Brain microvascular endothelial cell (primary cell): ENCODE measurements around the gene FBXW7.

ENCODE experiments used
- DNase-seq: peaks from one replicate; pipeline ENCODE4 v3.0.0-alpha.2; 2020
- H3K27ac ChIP-seq: fragments of 250-450 bp; sonication (Bioruptor Pico); 2 replicates; pipeline ENCODE4 v1.5.1; 2020; ENCODE audit warnings: mild to moderate bottlenecking, moderate library complexity
- H3K27me3 ChIP-seq: fragments of 250-450 bp; sonication (Bioruptor Pico); replicated peaks from 2 replicates; pipeline ENCODE4 v1.5.1; 2020; ENCODE audit warnings: mild to moderate bottlenecking
- H3K36me3 ChIP-seq: fragments of 250-450 bp; sonication (Bioruptor Pico); replicated peaks from 2 replicates; pipeline ENCODE4 v1.5.1; 2020; ENCODE audit warnings: mild to moderate bottlenecking
- H3K4me3 ChIP-seq: 2 replicates; pipeline ENCODE4 v1.5.1; 2011; ENCODE audit warnings: low read depth, mild to moderate bottlenecking, control low read depth, low read length, moderate library complexity
- CTCF ChIP-seq: IDR thresholded peaks from 2 replicates; pipeline ENCODE4 v1.5.1; 2011; ENCODE audit warnings: low read depth, mild to moderate bottlenecking, moderate library complexity, low read length, control low read depth, inconsistent platforms; ENCODE audit errors: missing control alignments
- in situ Hi-C: cut with HindIII; loops from 2 replicates; pipeline ENCODE4 v1.10.0; 2017; ENCODE audit warnings: low sequenced_read_pairs, low pct_ligation_motif_present

Gene FBXW7

DNA sequence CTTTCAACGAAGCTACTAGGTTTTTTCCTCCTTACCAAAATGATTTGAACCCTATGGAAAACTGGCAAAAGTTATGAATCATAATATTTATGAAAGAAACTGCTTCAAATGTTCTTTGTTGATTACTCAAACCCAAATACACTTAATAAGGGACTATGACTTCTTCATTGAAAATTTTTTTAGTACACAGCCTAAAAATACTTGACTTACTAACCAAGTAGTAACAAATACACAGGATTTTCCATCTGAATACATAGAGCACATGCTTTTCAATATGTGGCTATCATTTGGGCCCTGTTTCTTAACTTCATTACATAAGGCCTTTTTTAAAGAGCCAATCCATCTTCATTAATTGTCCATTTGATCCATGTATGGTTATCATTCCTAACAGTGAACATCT lies 171.5 kb downstream of the FBXW7 start:
- TF ChIP-seq CTCF: no peak
- in situ Hi-C loops: no loop called here
- no peak overlapping the region for H3K27ac ChIP-seq

DNA sequence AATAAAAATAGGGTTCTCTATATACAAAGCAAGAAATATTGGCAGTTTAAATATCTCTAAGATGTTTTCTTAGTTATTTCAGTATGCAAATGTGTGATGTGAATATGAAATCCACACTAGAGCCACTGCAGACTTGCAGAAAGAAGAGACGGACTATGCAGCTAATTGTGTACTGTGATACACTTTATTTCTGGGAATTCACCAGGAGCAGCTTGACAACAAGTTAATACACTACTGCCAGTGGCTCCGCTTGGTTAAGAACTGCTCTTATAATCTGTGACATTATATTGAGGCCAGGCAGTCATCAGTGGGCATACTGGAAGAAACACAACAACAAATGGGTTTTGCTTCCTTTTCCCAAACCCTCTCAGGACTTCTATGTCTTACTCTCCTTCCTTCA lies 172.0 kb downstream of the FBXW7 start:
- Histone ChIP-seq H3K27ac (no peak overlapping the region), H3K4me3 (no peak overlapping the region), H3K36me3 (no peaks in the 10 kb centered on the region), H3K27me3 (no peaks in the 10 kb centered on the region)
- DNase-seq: no peak
- no peak for TF ChIP-seq CTCF
- in situ Hi-C loops: no loop called here

More for the DNA sequence above, 171.5 kb downstream of the FBXW7 start:
- no peak for DNase-seq
- Histone ChIP-seq H3K4me3 (no peak overlapping the region), H3K36me3 (no peaks in the 10 kb centered on the region), H3K27me3 (no peaks in the 10 kb centered on the region)

- H3K27me3 ChIP-seq: no peaks in the 10 kb centered on the region
- in situ Hi-C loops: no loop called here
- H3K27ac ChIP-seq: no peak overlapping the region
- TF ChIP-seq CTCF: no peak
- H3K36me3 ChIP-seq: no peaks in the 10 kb centered on the region
- no peak for DNase-seq
- no peak overlapping the region for H3K4me3 ChIP-seq
These were observed 172.8 kb downstream of the FBXW7 start for GRCh38 chr4:152363086-152363485.

GRCh38 chr4:152360045-152360410 lies 175.9 kb downstream of the FBXW7 start:
- Histone ChIP-seq H3K36me3 (no peaks in the 10 kb centered on the region), H3K4me3 (no peak overlapping the region), H3K27me3 (no peaks in the 10 kb centered on the region), H3K27ac (no peak overlapping the region)
- no peak for DNase-seq
- in situ Hi-C loops: no loop called here
- no peak for TF ChIP-seq CTCF

GRCh38 chr4:152359208-152360044 lies 176.5 kb downstream of the FBXW7 start:
- no peak overlapping the region for H3K27ac ChIP-seq
- in situ Hi-C loops: no loop called here
- H3K4me3 ChIP-seq: no peak overlapping the region
- no peak for DNase-seq
- no peak for TF ChIP-seq CTCF
- H3K27me3 ChIP-seq: no peaks in the 10 kb centered on the region
- no peaks in the 10 kb centered on the region for H3K36me3 ChIP-seq

DNA sequence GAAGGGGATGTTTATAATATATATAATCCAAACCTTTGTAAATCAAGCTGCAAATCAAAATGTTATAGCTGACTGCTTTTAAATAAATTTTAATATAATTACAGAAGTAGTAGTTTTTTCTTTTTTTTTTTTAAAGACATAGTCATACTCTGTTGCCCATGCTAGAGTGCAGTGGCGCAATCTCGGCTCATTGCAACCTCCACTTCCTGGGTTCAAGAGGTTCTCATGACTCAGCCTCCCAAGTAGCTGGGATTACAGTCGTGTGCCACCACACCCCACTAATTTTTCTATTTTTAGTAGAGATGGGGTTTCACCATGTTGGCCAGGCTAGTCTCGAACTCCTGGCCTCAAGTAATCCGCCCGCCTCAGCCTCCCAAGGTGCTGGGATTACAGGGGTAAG lies 178.7 kb downstream of the FBXW7 start:
- Histone ChIP-seq H3K4me3 (no peak overlapping the region), H3K27me3 (no peaks in the 10 kb centered on the region), H3K36me3 (no peaks in the 10 kb centered on the region), H3K27ac (no peak overlapping the region)
- TF ChIP-seq CTCF: no peak
- peak; percentile 61 for DNase-seq
- in situ Hi-C loops: no loop called here
